ENCODE results near the gene NR2F6.
A peak's percentile ranks its signal among the peaks of the same experiment; 100 is the strongest.
"Not testable (repeated sequence)": the region's sequence is repeated elsewhere in the genome, so short reads cannot be mapped to it uniquely, and the experiment has no call there.

NR2F6 gene

GRCh38 chr19:17281391-17282304, 35.9 kb upstream of the NR2F6 start, which contains the start of gene ANKLE1:
Gene ANKLE1 (plus strand): TSS chr19:17281901. CDS start chr19:17281921, 20 bp downstream.
- DNase-seq (ENCODE audit: low read depth): peak; percentile 89
- H3K4me3 ChIP-seq (ENCODE audit: low read depth, low read length): peak within 1 kb of the TSS; percentile 90
- peak; percentile 90 for TF ChIP-seq MAX (IDR thresholded peaks at IDR 0.05; ENCODE audit: low read depth, low read length)
- peak; percentile 55 for TF ChIP-seq POLR2A (IDR thresholded peaks at IDR 0.05; ENCODE audit: extremely low read depth, insufficient read length)
- TF ChIP-seq CTCF (IDR thresholded peaks at IDR 0.05; ENCODE audit: low read depth, low read length): no peak
- TF ChIP-seq MYC (IDR thresholded peaks at IDR 0.05; ENCODE audit: low read depth, low read length): peak; percentile 94

GRCh38 chr19:17279436-17279835, 33.7 kb upstream of the NR2F6 start:
- H3K4me3 ChIP-seq (ENCODE audit: low read depth, low read length): no peak overlapping the region
- DNase-seq (ENCODE audit: low read depth): no peak
- TF ChIP-seq MAX (IDR thresholded peaks at IDR 0.05; ENCODE audit: low read depth, low read length): no peak
- no peak for TF ChIP-seq CTCF (IDR thresholded peaks at IDR 0.05; ENCODE audit: low read depth, low read length)
- TF ChIP-seq MYC (IDR thresholded peaks at IDR 0.05; ENCODE audit: low read depth, low read length): no peak
- no peak for TF ChIP-seq POLR2A (IDR thresholded peaks at IDR 0.05; ENCODE audit: extremely low read depth, insufficient read length)

GRCh38 chr19:17275441-17276175, 29.9 kb upstream of the NR2F6 start:
- H3K4me3 ChIP-seq (ENCODE audit: low read depth, low read length): no peak overlapping the region
- no peak for DNase-seq (ENCODE audit: low read depth)
- TF ChIP-seq POLR2A (IDR thresholded peaks at IDR 0.05; ENCODE audit: extremely low read depth, insufficient read length) (no peak), MYC (IDR thresholded peaks at IDR 0.05; ENCODE audit: low read depth, low read length) (no peak), MAX (IDR thresholded peaks at IDR 0.05; ENCODE audit: low read depth, low read length) (no peak), CTCF (IDR thresholded peaks at IDR 0.05; ENCODE audit: low read depth, low read length) (no peak)

GRCh38 chr19:17274892-17275291, 29.2 kb upstream of the NR2F6 start:
- not testable (repeated sequence) for H3K4me3 ChIP-seq (ENCODE audit: low read depth, low read length); DNase-seq (ENCODE audit: low read depth)

GRCh38 chr19:17268754-17269153, 23.0 kb upstream of the NR2F6 start:
- peak overlapping the region; percentile 16 for H3K4me3 ChIP-seq (ENCODE audit: low read depth, low read length)
- TF ChIP-seq CTCF (IDR thresholded peaks at IDR 0.05; ENCODE audit: low read depth, low read length) (no peak), MYC (IDR thresholded peaks at IDR 0.05; ENCODE audit: low read depth, low read length) (no peak), MAX (IDR thresholded peaks at IDR 0.05; ENCODE audit: low read depth, low read length) (no peak), POLR2A (IDR thresholded peaks at IDR 0.05; ENCODE audit: extremely low read depth, insufficient read length) (no peak)
- DNase-seq (ENCODE audit: low read depth): no peak

Measured in NB4 (cell line).